HG02870 (cell line): ENCODE measurements around the gene MCTP2.

Source experiments
- ATAC-seq: cut with Tn5 transposase; IDR thresholded peaks from one replicate; pipeline ENCODE4 v1.9.1; 2021; ENCODE audit warnings: mild to moderate bottlenecking, moderate library complexity; ENCODE audit not compliant: unreplicated experiment

Gene MCTP2

DNA sequence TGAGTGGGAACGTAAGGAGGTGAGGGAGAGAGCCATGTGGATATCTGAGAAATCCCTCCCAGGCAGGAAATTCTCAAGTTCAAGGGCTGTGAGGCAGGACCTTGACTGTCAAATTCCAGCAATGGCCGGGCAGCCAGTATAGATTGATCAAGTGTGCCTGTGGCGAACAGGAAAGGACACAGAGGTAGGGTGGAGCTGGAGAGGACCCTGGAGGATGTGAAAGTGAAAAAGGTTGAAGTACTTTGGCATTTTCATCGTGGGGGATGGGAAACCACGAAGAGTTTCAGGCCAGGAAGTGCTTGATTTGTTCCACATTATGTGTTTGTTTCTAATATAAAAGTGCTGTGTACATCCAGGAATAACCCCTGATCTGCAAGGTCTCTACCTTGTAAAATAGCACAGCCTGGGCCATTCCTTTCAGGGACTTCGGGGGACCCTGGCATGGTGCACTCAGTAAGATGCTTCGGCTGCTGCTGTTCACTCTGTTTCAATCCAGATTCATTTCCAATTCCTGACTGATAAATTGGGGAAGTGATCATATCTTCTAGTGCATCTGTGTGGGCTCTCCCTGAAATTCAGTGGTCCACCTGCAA is 156.6 kb downstream of the MCTP2 start:
- no peak for ATAC-seq

GRCh38 chr15:94395640-94396039 is 164.3 kb downstream of the MCTP2 start:
- ATAC-seq: no peak

GRCh38 chr15:94397337-94397736 is 166.0 kb downstream of the MCTP2 start:
- no peak for ATAC-seq

- no peak for ATAC-seq
These were observed 166.6 kb downstream of the MCTP2 start for GRCh38 chr15:94398001-94398400.

GRCh38 chr15:94400526-94401298 is 169.4 kb downstream of the MCTP2 start:
- no peak for ATAC-seq

DNA sequence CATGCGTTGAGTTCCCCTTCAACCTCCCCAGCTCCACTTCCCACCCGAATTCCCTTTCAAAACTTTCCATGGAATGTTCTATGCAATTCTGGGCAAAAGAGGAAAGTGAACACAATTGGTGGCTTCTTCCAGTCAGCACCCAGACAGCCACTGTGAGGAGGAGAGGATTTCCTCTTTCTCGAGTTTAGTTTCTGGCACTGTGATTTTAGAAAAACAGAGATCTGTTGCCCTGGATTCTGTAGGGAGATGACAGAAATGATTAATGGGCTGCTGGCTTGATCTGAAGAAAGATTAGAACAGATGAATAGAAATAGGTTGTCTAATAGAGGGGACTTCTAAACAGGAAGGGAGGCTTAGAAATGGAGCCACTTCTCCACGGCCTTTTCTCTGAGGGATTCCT is 172.0 kb downstream of the MCTP2 start:
- no peak for ATAC-seq

DNA sequence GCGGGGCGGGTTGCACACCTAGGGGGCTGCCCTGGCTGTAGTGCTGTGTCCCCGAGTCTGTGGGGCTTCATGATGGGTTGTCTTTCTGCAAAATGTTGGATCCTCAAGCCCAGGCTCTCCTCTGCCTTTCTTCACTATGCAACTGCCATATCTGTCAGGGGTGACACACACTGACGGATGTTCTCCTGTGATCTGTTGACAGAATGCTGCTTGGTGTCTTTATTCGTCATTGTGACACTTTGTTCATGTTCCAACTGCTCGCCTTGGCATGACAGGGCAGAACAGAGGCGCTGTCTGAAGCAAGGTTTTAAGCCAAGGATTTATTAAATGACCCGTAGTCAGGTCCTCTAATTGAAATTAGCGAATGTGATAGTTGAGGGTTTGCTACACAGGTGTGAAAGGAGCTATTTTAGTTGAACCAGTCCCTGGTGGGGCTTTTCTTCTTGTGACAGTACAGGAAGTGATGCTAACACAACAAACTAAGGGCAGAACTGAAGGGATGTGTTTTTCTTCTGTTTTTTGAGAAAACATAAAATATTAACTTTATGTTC is 173.4 kb downstream of the MCTP2 start:
- no peak for ATAC-seq

- ATAC-seq: no peak
These were observed 179.9 kb downstream of the MCTP2 start for GRCh38 chr15:94411285-94411684.

GRCh38 chr15:94411846-94412245 is 180.5 kb downstream of the MCTP2 start:
- ATAC-seq: no peak

GRCh38 chr15:94412979-94413746 is 181.8 kb downstream of the MCTP2 start:
- peak; percentile 69 for ATAC-seq

GRCh38 chr15:94414916-94415315 is 183.6 kb downstream of the MCTP2 start:
- no peak for ATAC-seq

DNA sequence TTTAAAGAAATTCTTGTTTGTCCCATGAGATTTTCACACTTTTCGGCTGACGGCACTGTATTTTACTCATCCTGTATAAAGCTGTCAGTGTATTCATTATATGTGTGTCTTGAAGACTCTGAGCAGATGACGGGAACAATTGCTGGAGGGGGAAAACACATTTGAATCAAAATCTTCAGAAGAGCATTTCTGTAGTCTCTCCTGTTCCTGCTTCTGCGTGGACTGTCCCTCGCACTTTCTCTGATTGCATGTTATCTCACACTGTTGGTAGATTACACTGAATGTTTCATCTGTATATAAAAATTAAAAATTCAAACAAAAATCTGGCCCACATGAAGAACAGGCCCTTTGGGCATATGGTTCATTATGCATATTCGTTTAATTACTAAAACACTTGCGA is 184.9 kb downstream of the MCTP2 start:
- ATAC-seq: no peak

DNA sequence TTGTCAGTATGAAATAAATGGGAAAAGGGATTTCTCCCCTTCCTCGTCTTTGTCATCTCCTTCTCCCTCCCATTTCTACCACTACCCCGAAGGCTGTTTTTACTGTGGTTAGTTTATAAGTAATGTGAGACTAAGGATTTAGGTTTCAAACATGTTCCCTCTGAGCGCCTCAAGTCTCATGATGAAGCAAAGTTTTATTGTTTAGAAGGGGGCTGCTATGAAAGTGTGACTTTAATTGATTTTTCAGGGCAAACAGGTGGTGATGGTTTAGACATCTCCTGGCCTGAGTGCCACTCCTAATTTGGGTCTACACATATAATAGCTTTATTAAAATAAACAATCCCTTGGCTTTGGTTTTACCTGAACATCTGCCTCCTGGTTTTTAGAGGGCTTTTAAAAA is 185.5 kb downstream of the MCTP2 start:
- no peak for ATAC-seq

- ATAC-seq: no peak
These were observed 186.3 kb downstream of the MCTP2 start for GRCh38 chr15:94417501-94418293.

DNA sequence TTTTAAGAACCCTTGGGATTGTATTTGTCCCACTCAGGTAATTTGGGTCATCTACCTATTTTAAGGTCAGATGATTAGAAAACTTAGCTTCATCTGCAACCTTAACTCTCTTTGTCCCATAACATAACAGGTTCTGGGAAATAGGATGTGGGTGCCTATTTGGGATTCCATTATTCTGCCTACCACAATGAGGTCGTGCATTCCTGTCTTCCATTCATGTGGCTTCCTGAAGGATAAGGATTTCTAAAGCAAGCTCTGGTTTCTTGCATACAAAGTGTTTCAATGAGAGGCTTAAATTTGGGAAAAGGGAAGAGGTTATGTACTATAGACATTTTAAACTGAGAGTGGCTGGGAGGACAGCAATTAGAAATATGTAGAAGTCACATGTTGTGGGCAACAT is 190.3 kb downstream of the MCTP2 start:
- no peak for ATAC-seq

- ATAC-seq: no peak
These were observed 200.9 kb downstream of the MCTP2 start for GRCh38 chr15:94432279-94432678.

- ATAC-seq: no peak
These were observed 207.8 kb downstream of the MCTP2 start for GRCh38 chr15:94439158-94439557.

GRCh38 chr15:94441760-94442159 is 210.4 kb downstream of the MCTP2 start:
- ATAC-seq: no peak

DNA sequence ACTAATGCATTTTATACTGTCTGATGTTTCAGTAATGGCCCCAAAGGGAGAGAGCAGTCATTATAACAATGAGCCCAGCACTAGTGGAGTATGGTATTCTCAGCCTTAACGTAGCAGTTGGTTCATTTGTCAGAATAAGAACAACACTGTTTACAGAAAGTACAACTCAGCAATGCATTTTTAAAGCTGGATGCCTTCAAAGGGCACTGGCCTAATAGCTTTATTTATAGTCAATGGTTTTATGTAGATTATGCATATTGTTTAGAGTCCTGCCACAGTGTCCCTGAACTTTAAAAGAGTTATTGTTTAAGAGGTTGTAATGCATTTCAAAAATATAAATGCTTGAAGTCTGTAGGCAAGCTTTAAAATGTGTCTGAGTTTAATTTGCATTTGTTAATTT is 211.1 kb downstream of the MCTP2 start:
- ATAC-seq: no peak

DNA sequence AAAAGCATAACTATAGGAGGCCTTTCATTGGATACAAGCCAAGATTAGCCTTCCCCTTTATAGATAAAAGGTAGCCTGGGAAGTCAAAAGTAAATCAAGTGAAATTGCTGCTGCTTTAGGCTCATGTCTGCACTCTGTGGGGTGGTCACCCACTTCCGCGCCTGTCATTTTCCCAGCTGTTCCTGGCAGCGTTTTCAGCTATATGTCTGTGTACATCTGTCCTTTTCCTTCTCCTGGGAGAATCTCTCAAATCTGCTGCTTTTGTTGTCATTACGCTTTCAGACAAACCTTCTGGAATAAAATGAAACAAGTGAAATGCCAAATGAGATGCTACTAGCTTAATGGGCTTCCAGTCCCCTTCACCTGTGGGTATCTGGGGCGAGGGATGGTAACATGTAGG is 211.8 kb downstream of the MCTP2 start:
- ATAC-seq: no peak
